GM18909 (cell line): ENCODE data around the gene TMEM79.

Source experiments
- ATAC-seq: cut with Tn5 transposase; IDR thresholded peaks from one replicate; pipeline ENCODE4 v1.9.1; 2021; ENCODE audit warnings: mild to moderate bottlenecking; ENCODE audit not compliant: unreplicated experiment, poor library complexity

The TMEM79 gene, protein sequence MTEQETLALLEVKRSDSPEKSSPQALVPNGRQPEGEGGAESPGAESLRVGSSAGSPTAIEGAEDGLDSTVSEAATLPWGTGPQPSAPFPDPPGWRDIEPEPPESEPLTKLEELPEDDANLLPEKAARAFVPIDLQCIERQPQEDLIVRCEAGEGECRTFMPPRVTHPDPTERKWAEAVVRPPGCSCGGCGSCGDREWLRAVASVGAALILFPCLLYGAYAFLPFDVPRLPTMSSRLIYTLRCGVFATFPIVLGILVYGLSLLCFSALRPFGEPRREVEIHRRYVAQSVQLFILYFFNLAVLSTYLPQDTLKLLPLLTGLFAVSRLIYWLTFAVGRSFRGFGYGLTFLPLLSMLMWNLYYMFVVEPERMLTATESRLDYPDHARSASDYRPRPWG

GRCh38 chr1:156284112-156284511, at the start of gene TMEM79:
TMEM79 (plus strand) TSS chr1:156284325; CDS start chr1:156285227, 902 bp downstream.
- no peak for ATAC-seq

- ATAC-seq = no peak
Measured at GRCh38 chr1:156236164-156236563, 48.0 kb upstream of the TMEM79 start.

DNA sequence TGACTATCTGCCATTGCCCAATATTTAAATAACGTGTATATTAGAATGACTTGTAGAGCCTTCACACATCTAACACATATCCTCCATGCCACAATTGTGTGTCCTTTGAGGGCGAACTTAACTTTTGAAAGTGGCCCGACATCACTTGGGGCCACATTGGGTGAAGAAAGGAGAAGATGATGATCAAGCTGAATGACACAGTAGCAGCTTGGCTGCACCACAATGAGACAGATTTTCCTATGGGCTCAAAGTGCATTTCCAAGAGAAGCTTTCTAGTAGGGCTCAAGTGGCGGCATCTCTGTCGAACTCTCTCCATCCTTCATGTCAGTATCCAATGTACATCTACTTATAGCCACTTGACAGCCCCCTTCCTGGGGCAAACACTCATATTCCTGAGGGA, 45.9 kb upstream of the TMEM79 start:
- no peak for ATAC-seq

GRCh38 chr1:156241311-156241811, 42.8 kb upstream of the TMEM79 start:
- no peak for ATAC-seq

DNA sequence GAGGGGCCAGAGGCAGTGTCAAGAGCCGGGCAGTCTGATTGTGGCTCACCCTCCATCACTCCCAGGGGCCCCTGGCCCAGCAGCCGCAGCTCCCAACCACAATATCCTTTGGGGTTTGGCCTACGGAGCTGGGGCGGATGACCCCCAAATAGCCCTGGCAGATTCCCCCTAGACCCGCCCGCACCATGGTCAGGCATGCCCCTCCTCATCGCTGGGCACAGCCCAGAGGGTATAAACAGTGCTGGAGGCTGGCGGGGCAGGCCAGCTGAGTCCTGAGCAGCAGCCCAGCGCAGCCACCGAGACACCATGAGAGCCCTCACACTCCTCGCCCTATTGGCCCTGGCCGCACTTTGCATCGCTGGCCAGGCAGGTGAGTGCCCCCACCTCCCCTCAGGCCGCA, 42.2 kb upstream of the TMEM79 start, which contains the start of gene BGLAP:
BGLAP (plus strand) TSS at position 259 of the 400 bp plus-strand sequence; CDS start at position 307, 48 bp downstream.
- no peak for ATAC-seq

GRCh38 chr1:156242738-156243137, 41.4 kb upstream of the TMEM79 start:
- ATAC-seq = no peak

- no peak for ATAC-seq
Measured at GRCh38 chr1:156244126-156244525, 40.0 kb upstream of the TMEM79 start.

DNA sequence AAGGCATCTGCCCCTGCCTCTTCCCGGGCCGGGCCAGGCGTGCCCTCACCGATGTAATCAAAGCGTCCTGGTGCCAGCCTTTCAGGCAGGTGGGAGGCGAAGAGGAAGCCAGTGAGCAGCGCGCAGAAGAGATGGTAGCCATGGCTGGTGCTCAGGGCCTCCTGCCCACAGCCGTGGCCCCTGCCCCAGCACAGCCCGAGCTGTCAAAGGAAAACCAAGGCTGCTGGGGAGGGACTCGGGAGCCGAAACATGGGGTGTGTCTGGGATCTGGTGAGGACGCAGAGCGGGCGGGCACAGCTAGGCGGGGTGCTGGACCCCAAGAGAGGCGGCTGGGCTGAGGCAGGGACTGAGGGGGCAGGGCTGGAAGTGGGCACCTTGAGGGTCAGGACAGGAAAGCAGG, 39.4 kb upstream of the TMEM79 start:
- no peak for ATAC-seq

- ATAC-seq = no peak
Measured at GRCh38 chr1:156245451-156246232, 38.5 kb upstream of the TMEM79 start.

DNA sequence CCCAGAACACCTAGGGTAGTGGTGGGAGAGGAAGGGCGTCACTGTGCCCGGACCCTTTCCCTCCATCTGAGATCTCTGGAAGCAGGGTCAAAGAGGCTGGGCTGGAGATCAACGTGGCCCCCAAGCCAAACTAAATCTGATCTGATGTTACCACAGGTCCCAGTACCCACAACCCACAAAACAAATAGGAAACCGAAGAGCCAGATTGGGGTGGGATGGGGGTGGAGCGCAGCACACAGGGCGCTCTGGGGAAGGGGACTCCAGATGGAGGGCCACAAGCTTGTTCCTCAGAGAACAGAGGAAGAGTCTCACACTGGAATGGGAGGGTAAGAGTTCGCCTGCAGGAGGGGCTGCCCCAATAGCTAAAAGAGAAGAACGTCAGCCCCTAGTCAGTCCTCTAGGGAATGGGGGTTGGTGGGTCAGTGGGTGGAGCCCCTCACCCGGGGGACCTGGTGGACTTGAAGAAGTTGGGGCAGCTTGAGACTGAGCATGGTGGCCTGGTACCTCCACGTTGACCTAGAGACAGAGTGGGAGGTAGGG, 37.8 kb upstream of the TMEM79 start:
- no peak for ATAC-seq

DNA sequence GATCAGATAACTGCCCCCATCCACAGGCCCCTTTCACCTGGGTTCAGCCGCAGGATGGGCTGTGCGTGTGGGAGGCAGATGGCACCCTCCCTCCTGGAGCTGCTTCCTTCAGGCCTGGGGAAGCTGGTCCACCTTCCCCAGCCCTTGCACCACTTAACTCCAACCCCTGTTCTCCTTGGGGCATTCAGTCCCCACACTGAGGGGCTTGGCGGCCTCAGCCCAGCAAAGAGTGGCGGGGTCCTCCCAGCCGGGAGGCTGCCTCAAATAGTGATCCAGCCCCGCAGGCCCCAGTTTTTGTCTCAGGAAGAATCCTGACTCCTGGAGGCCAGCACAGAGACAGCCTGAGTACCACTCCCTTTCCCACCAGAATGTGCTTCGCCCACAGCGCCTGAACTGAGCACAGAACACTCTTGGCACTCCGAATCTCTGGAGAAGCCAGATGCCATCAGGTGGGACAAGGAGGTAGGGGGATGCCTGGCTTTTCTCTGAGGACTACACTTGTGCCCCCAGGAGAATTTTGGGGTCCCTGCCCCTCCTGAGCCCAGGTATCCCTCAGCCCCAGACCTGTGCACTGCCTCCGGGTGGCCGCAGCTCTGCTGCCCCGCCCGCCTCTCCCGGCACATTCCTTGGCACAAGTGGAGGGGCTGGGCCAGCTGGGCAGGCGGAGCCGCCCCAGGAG, 37.2 kb upstream of the TMEM79 start:
- ATAC-seq = no peak

GRCh38 chr1:156247460-156248322, 36.4 kb upstream of the TMEM79 start, which contains the start of gene PAQR6:
PAQR6 (minus strand) TSS chr1:156248056; CDS start chr1:156246731, 1,325 bp downstream.
- ATAC-seq = no peak

DNA sequence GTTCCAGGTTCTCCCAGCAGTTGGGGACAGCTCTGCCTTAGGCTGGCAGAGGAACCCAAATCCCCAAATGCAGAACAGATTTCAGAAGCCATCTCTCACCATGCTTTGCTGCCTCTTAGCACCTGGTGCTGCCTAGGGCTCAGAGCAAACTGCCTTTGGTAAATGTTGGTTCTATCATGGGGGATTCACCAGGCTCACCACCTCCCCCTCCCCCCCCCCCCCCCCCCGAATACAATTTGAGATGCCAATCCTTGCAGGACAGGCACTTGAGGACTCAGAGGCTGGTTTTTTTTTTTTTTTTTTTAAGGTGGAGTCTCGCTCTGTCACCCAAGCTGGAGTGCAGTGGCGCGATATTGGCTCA, 35.8 kb upstream of the TMEM79 start:
- ATAC-seq = no peak

GRCh38 chr1:156249593-156249992, 34.5 kb upstream of the TMEM79 start:
- no peak for ATAC-seq

GRCh38 chr1:156251527-156251926, 32.6 kb upstream of the TMEM79 start:
- no peak for ATAC-seq

GRCh38 chr1:156253634-156254033, 30.5 kb upstream of the TMEM79 start:
- no peak for ATAC-seq

DNA sequence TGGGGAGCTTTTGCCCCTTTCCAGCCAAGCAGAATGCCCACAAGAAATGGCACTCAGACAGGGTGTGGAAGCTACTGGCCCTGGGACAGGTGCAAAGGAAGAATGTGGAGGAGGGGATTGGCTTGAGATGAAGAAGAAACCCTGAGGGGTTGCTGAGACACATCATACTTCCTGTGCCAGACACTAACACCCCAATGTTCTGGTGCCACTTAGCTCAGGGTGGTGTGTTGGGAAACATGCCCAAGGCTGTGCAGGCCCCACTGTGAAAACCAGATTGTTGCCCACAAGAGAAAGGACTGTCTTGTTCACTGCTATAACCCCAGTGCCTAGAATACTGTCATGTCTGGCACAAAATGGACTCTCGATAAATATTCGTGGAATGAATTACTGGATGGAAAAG, 26.4 kb upstream of the TMEM79 start:
- no peak for ATAC-seq

DNA sequence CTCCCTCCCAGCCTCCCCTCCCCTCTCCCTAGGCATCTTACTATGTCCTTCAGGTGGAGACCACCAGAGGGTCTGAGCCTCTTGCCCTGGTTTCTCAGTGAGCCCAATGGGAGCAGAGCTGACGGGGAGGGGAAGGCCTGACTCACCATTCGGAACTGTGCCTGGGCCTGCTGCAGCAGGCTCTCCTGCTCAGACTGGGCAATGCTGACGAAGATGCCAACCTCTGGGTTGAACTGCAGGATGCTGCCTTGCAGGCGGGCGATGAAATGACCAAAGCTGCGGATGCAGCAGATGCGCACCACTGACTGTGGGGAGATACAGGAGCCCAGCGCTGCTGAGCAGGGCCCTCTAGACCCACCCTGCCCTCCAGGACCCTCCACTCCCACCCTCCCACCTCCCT, 25.3 kb upstream of the TMEM79 start:
- no peak for ATAC-seq

- no peak for ATAC-seq
Measured at GRCh38 chr1:156259805-156260204, 24.3 kb upstream of the TMEM79 start.
